GM21360 (cell line): Measurements from ENCODE around the gene NPLOC4.

ENCODE experiments used
- ATAC-seq: cut with Tn5 transposase; IDR thresholded peaks from one replicate; pipeline ENCODE4 v1.9.1; 2021; ENCODE audit warnings: mild to moderate bottlenecking, moderate library complexity; ENCODE audit not compliant: unreplicated experiment

Gene NPLOC4

GRCh38 chr17:81509972-81510784, 126.7 kb downstream of the NPLOC4 start:
- ATAC-seq: no peak

- no peak for ATAC-seq
These were observed 127.5 kb downstream of the NPLOC4 start for GRCh38 chr17:81509207-81509971.

- no peak for ATAC-seq
These were observed 128.2 kb downstream of the NPLOC4 start for GRCh38 chr17:81508639-81509206.
